Parathyroid adenoma (tissue), 2 donors: Measurements from ENCODE around the gene TBC1D16.
"Not testable (repeated sequence)": the region's sequence is repeated elsewhere in the genome, so short reads cannot be mapped to it uniquely, and the experiment has no call there.

Experiments
- H2AFZ ChIP-seq: fragments of 300-600 bp; sonication (generic); one replicate; pipeline ENCODE4 v1.7.0; 2017; ENCODE audit warnings: antibody characterized with exemption, mild to moderate bottlenecking
- H3K27ac ChIP-seq: fragments of 300-600 bp; sonication (generic); one replicate; pipeline ENCODE4 v1.7.0; 2017
- H3K27me3 ChIP-seq: fragments of 300-600 bp; sonication (generic); one replicate; pipeline ENCODE4 v1.7.0; 2017; ENCODE audit warnings: low read length; ENCODE audit not compliant: control insufficient read depth, insufficient read depth
- H3K36me3 ChIP-seq: fragments of 300-600 bp; sonication (generic); one replicate; pipeline ENCODE4 v1.7.0; 2017; ENCODE audit warnings: low read length; ENCODE audit not compliant: control insufficient read depth, insufficient read depth
- H3K4me1 ChIP-seq: fragments of 300-600 bp; sonication (generic); one replicate; pipeline ENCODE4 v1.7.0; 2017; ENCODE audit warnings: control low read depth
- H3K4me2 ChIP-seq: fragments of 300-600 bp; sonication (generic); one replicate; pipeline ENCODE4 v1.7.0; 2017; ENCODE audit warnings: low read length
- H3K4me3 ChIP-seq: fragments of 300-600 bp; sonication (generic); one replicate; pipeline ENCODE4 v1.7.0; 2017; ENCODE audit warnings: low read depth, low read length
- H3K79me2 ChIP-seq: fragments of 300-600 bp; sonication (generic); one replicate; pipeline ENCODE4 v1.7.0; 2017; ENCODE audit warnings: control low read depth
- H3K9ac ChIP-seq: fragments of 300-600 bp; sonication (generic); one replicate; pipeline ENCODE4 v1.7.0; 2017; ENCODE audit warnings: mild to moderate bottlenecking
- H3K9me3 ChIP-seq: fragments of 300-600 bp; sonication (generic); one replicate; pipeline ENCODE4 v1.7.0; 2017; ENCODE audit warnings: low read length; ENCODE audit not compliant: control insufficient read depth
- TF ChIP-seq, protein P1 (sequence below): fragments of 300-600 bp; sonication (generic); IDR thresholded peaks from one replicate; pipeline ENCODE4 v1.7.0; 2017; ENCODE audit warnings: antibody characterized with exemption, mild to moderate bottlenecking
- donor health status: primary hyperparathyroidism.

Gene TBC1D16

DNA sequence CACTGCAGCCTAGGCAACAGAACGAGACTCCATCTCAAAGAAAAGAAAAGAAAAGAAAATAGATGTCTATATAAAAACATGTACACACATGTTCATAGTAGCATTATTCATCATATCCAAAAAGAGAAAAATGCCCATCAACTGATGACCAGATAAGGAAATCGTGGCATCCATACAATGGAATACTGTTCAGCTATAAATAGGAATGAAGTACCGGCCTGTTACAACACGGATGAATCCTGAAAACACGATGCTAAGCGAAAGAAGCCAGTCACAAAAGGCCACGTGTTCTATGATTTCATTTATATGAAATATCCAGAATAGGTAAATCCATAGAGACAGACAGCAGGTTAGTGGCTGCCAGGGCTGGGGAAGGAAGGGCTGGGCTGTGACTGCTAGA lies 65.8 kb downstream of the TBC1D16 start:
- TF ChIP-seq, protein P1, sequence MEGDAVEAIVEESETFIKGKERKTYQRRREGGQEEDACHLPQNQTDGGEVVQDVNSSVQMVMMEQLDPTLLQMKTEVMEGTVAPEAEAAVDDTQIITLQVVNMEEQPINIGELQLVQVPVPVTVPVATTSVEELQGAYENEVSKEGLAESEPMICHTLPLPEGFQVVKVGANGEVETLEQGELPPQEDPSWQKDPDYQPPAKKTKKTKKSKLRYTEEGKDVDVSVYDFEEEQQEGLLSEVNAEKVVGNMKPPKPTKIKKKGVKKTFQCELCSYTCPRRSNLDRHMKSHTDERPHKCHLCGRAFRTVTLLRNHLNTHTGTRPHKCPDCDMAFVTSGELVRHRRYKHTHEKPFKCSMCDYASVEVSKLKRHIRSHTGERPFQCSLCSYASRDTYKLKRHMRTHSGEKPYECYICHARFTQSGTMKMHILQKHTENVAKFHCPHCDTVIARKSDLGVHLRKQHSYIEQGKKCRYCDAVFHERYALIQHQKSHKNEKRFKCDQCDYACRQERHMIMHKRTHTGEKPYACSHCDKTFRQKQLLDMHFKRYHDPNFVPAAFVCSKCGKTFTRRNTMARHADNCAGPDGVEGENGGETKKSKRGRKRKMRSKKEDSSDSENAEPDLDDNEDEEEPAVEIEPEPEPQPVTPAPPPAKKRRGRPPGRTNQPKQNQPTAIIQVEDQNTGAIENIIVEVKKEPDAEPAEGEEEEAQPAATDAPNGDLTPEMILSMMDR = no peak
- Histone ChIP-seq H3K9me3 (no peaks in the 10 kb centered on the region), H3K36me3 (no peaks in the 10 kb centered on the region), H3K4me2 (no peak overlapping the region), H3K27ac (no peak overlapping the region), H3K4me1 (no peaks in the 10 kb centered on the region), H3K79me2 (no peaks in the 10 kb centered on the region), H3K27me3 (no peaks in the 10 kb centered on the region), H3K4me3 (no peak overlapping the region), H3K9ac (no peak overlapping the region), H2AFZ (no peak overlapping the region)

DNA sequence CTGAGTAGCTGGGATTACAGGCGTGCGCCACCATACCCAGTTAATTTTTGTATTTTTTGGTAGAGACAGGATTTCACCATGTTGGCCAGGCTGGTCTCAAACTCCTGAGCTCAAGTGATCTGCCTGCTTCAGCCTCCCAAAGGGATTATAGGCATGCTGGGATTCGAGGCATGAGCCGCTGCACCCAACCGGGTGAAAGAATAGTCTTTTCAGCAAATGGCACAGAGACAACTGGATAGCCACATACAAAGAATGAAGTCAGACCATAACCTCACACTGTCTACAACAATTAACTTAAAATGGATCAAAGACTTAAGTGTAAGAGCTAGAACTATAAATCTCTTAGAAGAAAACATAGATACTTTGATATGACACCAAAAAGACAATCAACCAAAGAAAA lies 67.6 kb downstream of the TBC1D16 start:
- no peaks in the 10 kb centered on the region for H3K79me2 ChIP-seq
- H2AFZ ChIP-seq = no peak overlapping the region
- no peaks in the 10 kb centered on the region for H3K4me1 ChIP-seq
- no peaks in the 10 kb centered on the region for H3K9me3 ChIP-seq
- H3K27ac ChIP-seq = no peak overlapping the region
- no peak overlapping the region for H3K9ac ChIP-seq
- no peaks in the 10 kb centered on the region for H3K36me3 ChIP-seq
- no peak overlapping the region for H3K4me3 ChIP-seq
- no peaks in the 10 kb centered on the region for H3K27me3 ChIP-seq
- H3K4me2 ChIP-seq = no peak overlapping the region
- TF ChIP-seq, protein P1 = no peak

DNA sequence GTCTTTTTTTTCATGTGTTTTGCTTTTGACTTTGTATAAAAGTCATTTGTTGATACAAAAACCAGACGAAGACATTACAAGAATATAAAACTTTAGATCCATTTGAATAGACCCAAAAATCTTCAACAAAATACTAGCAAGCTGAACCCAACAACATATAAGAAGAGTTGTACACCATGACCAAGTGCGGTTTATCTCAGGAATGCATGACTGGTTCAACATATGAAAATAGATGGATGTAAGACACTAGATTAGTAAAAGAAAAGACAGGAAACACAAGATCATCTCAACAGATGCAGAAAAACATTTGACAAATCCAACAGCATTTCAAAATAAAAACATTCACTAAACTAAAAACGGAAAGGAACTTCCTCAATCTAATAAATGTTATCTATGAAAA lies 69.0 kb downstream of the TBC1D16 start:
- H3K36me3 ChIP-seq = no peaks in the 10 kb centered on the region
- no peak overlapping the region for H3K4me3 ChIP-seq
- no peaks in the 10 kb centered on the region for H3K79me2 ChIP-seq
- no peak overlapping the region for H3K4me2 ChIP-seq
- no peaks in the 10 kb centered on the region for H3K4me1 ChIP-seq
- no peak overlapping the region for H3K9ac ChIP-seq
- H3K9me3 ChIP-seq = no peaks in the 10 kb centered on the region
- H3K27me3 ChIP-seq = no peaks in the 10 kb centered on the region
- no peak overlapping the region for H3K27ac ChIP-seq
- TF ChIP-seq, protein P1 = no peak
- no peak overlapping the region for H2AFZ ChIP-seq

DNA sequence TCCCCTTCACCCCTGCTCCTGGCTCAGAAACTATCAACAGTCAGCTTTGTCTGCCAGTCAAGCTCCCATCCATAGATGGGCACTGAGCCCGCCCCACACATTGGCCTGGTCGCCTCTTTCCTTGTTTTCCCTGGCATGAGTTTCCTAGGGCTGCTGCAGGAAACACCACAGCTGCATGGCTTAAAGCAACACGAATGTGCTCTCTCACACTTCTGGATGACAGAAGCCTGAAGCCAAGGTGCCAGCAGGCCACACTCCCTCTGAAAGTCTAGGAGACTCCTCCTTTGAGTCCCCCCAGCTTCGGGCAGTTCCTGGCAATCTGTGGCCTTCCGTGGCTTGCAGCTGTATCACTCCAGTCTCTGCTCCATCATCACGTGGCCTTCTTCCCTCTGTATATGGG lies 69.9 kb downstream of the TBC1D16 start:
- TF ChIP-seq, protein P1 = no peak
- Histone ChIP-seq H3K4me2 (no peak overlapping the region), H3K4me1 (no peaks in the 10 kb centered on the region), H3K27ac (no peak overlapping the region), H3K27me3 (no peaks in the 10 kb centered on the region), H3K9me3 (no peaks in the 10 kb centered on the region), H3K79me2 (no peaks in the 10 kb centered on the region), H3K9ac (no peak overlapping the region), H3K4me3 (no peak overlapping the region), H3K36me3 (no peaks in the 10 kb centered on the region), H2AFZ (no peak overlapping the region)

DNA sequence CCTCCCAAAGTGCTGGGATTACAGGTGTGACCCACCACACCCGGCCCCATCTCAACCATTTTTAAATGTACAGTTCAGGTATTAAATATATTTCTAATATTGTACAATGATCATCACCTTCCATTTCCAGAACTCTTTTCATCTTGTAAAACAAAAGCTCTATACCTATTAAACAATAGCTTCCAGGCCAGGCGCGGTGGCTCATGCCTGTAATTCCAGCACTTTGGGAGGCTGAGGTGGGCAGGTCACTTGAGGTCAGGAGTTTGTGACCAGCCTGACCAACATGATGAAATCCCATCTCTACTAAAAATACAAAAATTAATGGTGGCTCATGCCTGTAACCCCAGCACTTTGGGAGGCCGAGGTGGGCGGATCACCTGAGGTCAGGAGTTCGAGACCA lies 73.2 kb downstream of the TBC1D16 start:
- not testable (repeated sequence) for H3K36me3 ChIP-seq, H3K27me3 ChIP-seq, H3K9ac ChIP-seq, H3K4me2 ChIP-seq, H3K9me3 ChIP-seq, H2AFZ ChIP-seq, H3K27ac ChIP-seq, H3K4me3 ChIP-seq, H3K4me1 ChIP-seq, H3K79me2 ChIP-seq

DNA sequence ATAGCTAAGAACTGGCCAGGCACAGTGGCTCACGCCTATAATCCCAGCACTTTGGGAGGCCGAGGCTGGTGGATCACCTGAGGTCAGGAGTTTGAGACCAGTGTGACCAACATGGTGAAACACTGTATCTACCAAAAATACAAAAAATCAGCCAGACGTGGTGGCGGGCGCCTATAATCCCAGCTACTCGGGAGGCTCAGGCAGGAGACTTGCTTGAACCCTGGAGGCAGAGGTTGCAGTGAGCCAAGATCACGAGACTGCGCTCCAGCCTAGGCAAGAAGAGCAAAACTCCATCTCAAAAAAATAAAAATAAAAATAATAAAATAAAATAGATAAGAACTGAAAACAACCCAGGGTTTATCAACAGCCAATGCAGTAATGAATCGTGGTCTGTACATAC lies 74.1 kb downstream of the TBC1D16 start:
- not testable (repeated sequence) for H3K9me3 ChIP-seq, H2AFZ ChIP-seq, H3K4me2 ChIP-seq, H3K36me3 ChIP-seq, H3K9ac ChIP-seq, H3K4me1 ChIP-seq, H3K79me2 ChIP-seq, H3K4me3 ChIP-seq, H3K27me3 ChIP-seq, H3K27ac ChIP-seq
